Astrocyte (in vitro differentiated cells and primary cell): ENCODE results near the gene LINGO4. TPM values are rescaled to one million over a fixed set of nuclear protein-coding genes. Genes with fewer than 3 reads are reported as not detected.

Source experiments
- DNase-seq: peaks from one replicate; pipeline ENCODE4 v3.0.0-alpha.2; 2010; ENCODE audit warnings: low read depth
- FAIRE-seq: peaks from 2 replicates; lab custom pipeline; 2011; peaks lifted over from hg19 to GRCh38; lab: Jason Lieb, UNC
- H2AFZ ChIP-seq: 2 replicates; pipeline ENCODE4 v1.6.0; 2012; ENCODE audit warnings: low read depth, low read length, inconsistent platforms
- H3K27ac ChIP-seq: 2 replicates; pipeline ENCODE4 v1.5.1; 2011; ENCODE audit warnings: low read depth, low read length, inconsistent platforms
- H3K27me3 ChIP-seq: 2 replicates; pipeline ENCODE4 v1.6.0; 2011; ENCODE audit warnings: low read length, inconsistent platforms; ENCODE audit not compliant: insufficient read depth
- H3K36me3 ChIP-seq: 2 replicates; pipeline ENCODE4 v1.5.1; 2011; ENCODE audit warnings: low read length, inconsistent platforms; ENCODE audit not compliant: insufficient read depth
- H3K4me1 ChIP-seq: 2 replicates; pipeline ENCODE4 v1.5.1; 2011; ENCODE audit warnings: low read length, inconsistent platforms; ENCODE audit not compliant: insufficient read depth
- H3K4me2 ChIP-seq: 2 replicates; pipeline ENCODE4 v1.6.0; 2012; ENCODE audit warnings: low read length, inconsistent platforms
- H3K4me3 ChIP-seq: 2 replicates; pipeline ENCODE4 v1.5.1; 2011; ENCODE audit warnings: low read depth, mild to moderate bottlenecking, low read length, inconsistent platforms; ENCODE audit not compliant: insufficient read depth
- H3K79me2 ChIP-seq: 2 replicates; pipeline ENCODE4 v1.6.0; 2012; ENCODE audit warnings: mild to moderate bottlenecking, low read length, inconsistent platforms; ENCODE audit not compliant: insufficient read depth
- H3K9ac ChIP-seq: 2 replicates; pipeline ENCODE4 v1.6.0; 2012; ENCODE audit warnings: mild to moderate bottlenecking, low read length, inconsistent platforms
- H3K9me3 ChIP-seq: 2 replicates; pipeline ENCODE4 v1.5.1; 2012; ENCODE audit warnings: low read depth, mild to moderate bottlenecking, low read length, inconsistent platforms; ENCODE audit not compliant: insufficient read depth
- H4K20me1 ChIP-seq: 2 replicates; pipeline ENCODE4 v1.6.0; 2012; ENCODE audit warnings: low read length, inconsistent platforms; ENCODE audit not compliant: insufficient read depth
- H3K27ac Mint-ChIP-seq: one replicate; pipeline ENCODE4 v1.8.0; 2021; ENCODE audit warnings: mild to moderate bottlenecking, mixed read lengths; ENCODE audit not compliant: unreplicated experiment
- H3K27me3 Mint-ChIP-seq: one replicate; pipeline ENCODE4 v1.8.0; 2021; ENCODE audit warnings: low read depth, mixed read lengths; ENCODE audit not compliant: unreplicated experiment
- H3K36me3 Mint-ChIP-seq: one replicate; pipeline ENCODE4 v1.8.0; 2021; ENCODE audit warnings: low read depth, mixed read lengths; ENCODE audit not compliant: unreplicated experiment
- H3K4me1 Mint-ChIP-seq: one replicate; pipeline ENCODE4 v1.8.0; 2021; ENCODE audit warnings: low read depth, mixed read lengths; ENCODE audit not compliant: unreplicated experiment
- H3K4me3 Mint-ChIP-seq: one replicate; pipeline ENCODE4 v1.8.0; 2021; ENCODE audit warnings: mild to moderate bottlenecking, moderate library complexity, mixed read lengths; ENCODE audit not compliant: unreplicated experiment
- H3K9me3 Mint-ChIP-seq: one replicate; pipeline ENCODE4 v1.8.0; 2021; ENCODE audit warnings: mild to moderate bottlenecking, mixed read lengths; ENCODE audit not compliant: unreplicated experiment
- CTCF ChIP-seq: IDR thresholded peaks from 2 replicates; pipeline ENCODE4 v1.5.1; 2011; ENCODE audit warnings: low read depth, mild to moderate bottlenecking, inconsistent platforms, low read length, moderate library complexity; ENCODE audit not compliant: insufficient read depth
- EZH2 ChIP-seq: IDR thresholded peaks from 2 replicates; pipeline ENCODE4 v1.6.1; 2012; ENCODE audit warnings: mild to moderate bottlenecking, low read length, inconsistent platforms; ENCODE audit not compliant: insufficient read depth
- total RNA-seq: library from RNA; stranded (reverse); gene quantifications from 2 replicates; pipeline ENCODE4 v1.2.1, GENCODE V29; 2021

Gene LINGO4
- total RNA-seq, 1 donor from 2014 or later, result not detected

GRCh38 chr1:151835596-151835995 lies 30.4 kb upstream of the LINGO4 start:
- Histone ChIP-seq H2AFZ (no peak overlapping the region), H3K9me3 (no peaks in the 10 kb centered on the region), H3K27ac (no peak overlapping the region), H3K4me1 (peaks cover 21% of the 10 kb centered on the region), H3K4me2 (no peak overlapping the region), H3K27me3 (peaks cover 21% of the 10 kb centered on the region), H3K36me3 (no peaks in the 10 kb centered on the region), H4K20me1 (peaks cover 13% of the 10 kb centered on the region), H3K4me3 (no peak overlapping the region), H3K9ac (no peak overlapping the region), H3K79me2 (no peaks in the 10 kb centered on the region)
- no peak for FAIRE-seq
- DNase-seq, result no peak
- no peak overlapping the region for H3K27ac Mint-ChIP-seq
- H3K36me3 Mint-ChIP-seq, result no peaks in the 10 kb centered on the region
- TF ChIP-seq EZH2 (no peak), CTCF (no peak)
- no peak overlapping the region for H3K4me3 Mint-ChIP-seq
- H3K27me3 Mint-ChIP-seq, result peaks cover 33% of the 10 kb centered on the region
- peaks cover 20% of the 10 kb centered on the region for H3K4me1 Mint-ChIP-seq
- no peaks in the 10 kb centered on the region for H3K9me3 Mint-ChIP-seq

- FAIRE-seq, result no peak
- Mint-ChIP-seq H3K4me1 (peaks cover 14% of the 10 kb centered on the region), H3K9me3 (no peaks in the 10 kb centered on the region), H3K27me3 (peaks cover 40% of the 10 kb centered on the region), H3K36me3 (no peaks in the 10 kb centered on the region), H3K27ac (no peak overlapping the region), H3K4me3 (no peak overlapping the region)
- Histone ChIP-seq H3K4me3 (no peak overlapping the region), H3K27ac (no peak overlapping the region), H3K4me1 (peaks cover 7% of the 10 kb centered on the region), H3K9ac (no peak overlapping the region), H4K20me1 (peaks cover 7% of the 10 kb centered on the region), H3K9me3 (no peaks in the 10 kb centered on the region), H3K79me2 (no peaks in the 10 kb centered on the region), H3K4me2 (no peak overlapping the region), H2AFZ (no peak overlapping the region), H3K27me3 (peaks cover 15% of the 10 kb centered on the region), H3K36me3 (no peaks in the 10 kb centered on the region)
- TF ChIP-seq EZH2 (no peak), CTCF (no peak)
- no peak for DNase-seq
Measured at GRCh38 chr1:151834239-151834638, 29.0 kb upstream of the LINGO4 start.

- no peak overlapping the region for H3K27ac ChIP-seq
- H3K4me1 Mint-ChIP-seq, result peaks cover 17% of the 10 kb centered on the region
- peaks cover 7% of the 10 kb centered on the region for H4K20me1 ChIP-seq
- DNase-seq (no peak), FAIRE-seq (no peak)
- no peak overlapping the region for H3K4me3 ChIP-seq
- no peak overlapping the region for H2AFZ ChIP-seq
- TF ChIP-seq EZH2, result no peak
- TF ChIP-seq CTCF, result no peak
- no peak overlapping the region for H3K4me3 Mint-ChIP-seq
- H3K36me3 ChIP-seq, result no peaks in the 10 kb centered on the region
- H3K4me1 ChIP-seq, result peaks cover 4% of the 10 kb centered on the region
- no peak overlapping the region for H3K4me2 ChIP-seq
- no peak overlapping the region for H3K9ac ChIP-seq
- H3K9me3 Mint-ChIP-seq, result no peaks in the 10 kb centered on the region
- H3K36me3 Mint-ChIP-seq, result no peaks in the 10 kb centered on the region
- no peak overlapping the region for H3K27ac Mint-ChIP-seq
- no peaks in the 10 kb centered on the region for H3K9me3 ChIP-seq
- H3K79me2 ChIP-seq, result no peaks in the 10 kb centered on the region
- H3K27me3 ChIP-seq, result peaks cover 9% of the 10 kb centered on the region
- peaks cover 40% of the 10 kb centered on the region for H3K27me3 Mint-ChIP-seq
Measured at GRCh38 chr1:151833172-151833900, 28.1 kb upstream of the LINGO4 start.
